Muscle layer of colon (tissue), 2 donors: ENCODE results near the gene PDGFB.
A peak's percentile ranks its signal among the peaks of the same experiment; 100 is the strongest.

Source experiments
- H3K27ac ChIP-seq: one replicate; pipeline ENCODE4 v1.7.0; 2013; ENCODE audit warnings: low read depth, mild to moderate bottlenecking, low read length, moderate library complexity
- H3K27me3 ChIP-seq, 2 donors: one replicate each; pipeline ENCODE4 v1.7.0; 2013; ENCODE audit warnings: low read length in 2 of 2, mild to moderate bottlenecking in 2 of 2; ENCODE audit not compliant: insufficient read depth in 2 of 2, control insufficient read depth in 1 of 2
- H3K36me3 ChIP-seq: one replicate; pipeline ENCODE4 v1.7.0; 2013; ENCODE audit warnings: mild to moderate bottlenecking, low read length; ENCODE audit not compliant: insufficient read depth
- H3K4me1 ChIP-seq: one replicate; pipeline ENCODE4 v1.7.0; 2013; ENCODE audit warnings: mild to moderate bottlenecking, low read length; ENCODE audit not compliant: insufficient read depth
- H3K4me3 ChIP-seq, 2 donors: one replicate each; pipeline ENCODE4 v1.7.0; 2013; ENCODE audit warnings: low read length in 2 of 2, low read depth in 1 of 2, mild to moderate bottlenecking in 1 of 2, moderate library complexity in 1 of 2
- H3K9ac ChIP-seq: one replicate; pipeline ENCODE4 v1.7.0; 2013; ENCODE audit warnings: low read length
- H3K9me3 ChIP-seq: one replicate; pipeline ENCODE4 v1.7.0; 2013; ENCODE audit warnings: mild to moderate bottlenecking, low read length
- donor health status: abdominal sarcoma.
- donor health status: Adenocarcinoma of cecum.

PDGFB gene

GRCh38 chr22:39251762-39252460, 7.1 kb upstream of the PDGFB start:
- no peak overlapping the region for H3K9ac ChIP-seq
- peaks cover 18% of the 10 kb centered on the region for H3K4me1 ChIP-seq
- H3K4me3 ChIP-seq = no peak overlapping the region
- peaks cover 0 to 23% of the 10 kb centered on the region in 2 donors for H3K27me3 ChIP-seq
- no peaks in the 10 kb centered on the region for H3K36me3 ChIP-seq
- H3K9me3 ChIP-seq = no peaks in the 10 kb centered on the region
- no peak overlapping the region for H3K27ac ChIP-seq

- H3K9me3 ChIP-seq = no peaks in the 10 kb centered on the region
- H3K36me3 ChIP-seq = no peaks in the 10 kb centered on the region
- no peak overlapping the region for H3K4me3 ChIP-seq
- no peak overlapping the region for H3K9ac ChIP-seq
- H3K4me1 ChIP-seq = peaks cover 18% of the 10 kb centered on the region
- H3K27ac ChIP-seq = no peak overlapping the region
- H3K27me3 ChIP-seq = peaks cover 1 to 33% of the 10 kb centered on the region in 2 donors
Measured at GRCh38 chr22:39250838-39251237, 6.1 kb upstream of the PDGFB start.

GRCh38 chr22:39250131-39250530, 5.3 kb upstream of the PDGFB start:
- Histone ChIP-seq H3K9ac (no peak overlapping the region), H3K27ac (no peak overlapping the region), H3K9me3 (no peaks in the 10 kb centered on the region), H3K36me3 (no peaks in the 10 kb centered on the region), H3K4me1 (peaks cover 16% of the 10 kb centered on the region), H3K4me3 (no peak overlapping the region), H3K27me3 (peaks cover 8 to 37% of the 10 kb centered on the region in 2 donors)

GRCh38 chr22:39249086-39249704, 4.4 kb upstream of the PDGFB start:
- no peak overlapping the region for H3K9ac ChIP-seq
- peaks cover 10 to 44% of the 10 kb centered on the region in 2 donors for H3K27me3 ChIP-seq
- no peak overlapping the region for H3K4me3 ChIP-seq
- peaks cover 10% of the 10 kb centered on the region for H3K4me1 ChIP-seq
- no peaks in the 10 kb centered on the region for H3K36me3 ChIP-seq
- H3K9me3 ChIP-seq = no peaks in the 10 kb centered on the region
- no peak overlapping the region for H3K27ac ChIP-seq

- no peak overlapping the region for H3K4me3 ChIP-seq
- no peak overlapping the region for H3K9ac ChIP-seq
- H3K4me1 ChIP-seq = peaks cover 8% of the 10 kb centered on the region
- no peaks in the 10 kb centered on the region for H3K36me3 ChIP-seq
- peaks cover 14 to 52% of the 10 kb centered on the region in 2 donors for H3K27me3 ChIP-seq
- H3K9me3 ChIP-seq = no peaks in the 10 kb centered on the region
- H3K27ac ChIP-seq = no peak overlapping the region
Measured at GRCh38 chr22:39248254-39248653, 3.5 kb upstream of the PDGFB start.

- H3K9me3 ChIP-seq = no peaks in the 10 kb centered on the region
- H3K27ac ChIP-seq = no peak overlapping the region
- H3K9ac ChIP-seq = no peak overlapping the region
- H3K27me3 ChIP-seq = peaks cover 16 to 58% of the 10 kb centered on the region in 2 donors
- no peak overlapping the region for H3K4me3 ChIP-seq
- H3K4me1 ChIP-seq = peaks cover 10% of the 10 kb centered on the region
- H3K36me3 ChIP-seq = no peaks in the 10 kb centered on the region
Measured at GRCh38 chr22:39247361-39247760, 2.6 kb upstream of the PDGFB start.

GRCh38 chr22:39246690-39247332, 2.0 kb upstream of the PDGFB start:
- H3K27me3 ChIP-seq = peaks cover 16 to 53% of the 10 kb centered on the region in 2 donors
- peaks cover 11% of the 10 kb centered on the region for H3K4me1 ChIP-seq
- no peaks in the 10 kb centered on the region for H3K9me3 ChIP-seq
- H3K4me3 ChIP-seq = no peak overlapping the region
- no peak overlapping the region for H3K9ac ChIP-seq
- H3K27ac ChIP-seq = no peak overlapping the region
- no peaks in the 10 kb centered on the region for H3K36me3 ChIP-seq

- no peak overlapping the region for H3K4me3 ChIP-seq
- no peaks in the 10 kb centered on the region for H3K36me3 ChIP-seq
- H3K27ac ChIP-seq = no peak overlapping the region
- no peak overlapping the region for H3K9ac ChIP-seq
- no peaks in the 10 kb centered on the region for H3K9me3 ChIP-seq
- peaks cover 16 to 53% of the 10 kb centered on the region in 2 donors for H3K27me3 ChIP-seq
- H3K4me1 ChIP-seq = peaks cover 17% of the 10 kb centered on the region
Measured at GRCh38 chr22:39246217-39246616, 1.4 kb upstream of the PDGFB start.

- H3K27ac ChIP-seq = no peak overlapping the region
- peaks cover 16 to 53% of the 10 kb centered on the region in 2 donors for H3K27me3 ChIP-seq
- H3K9me3 ChIP-seq = no peaks in the 10 kb centered on the region
- H3K9ac ChIP-seq = no peak overlapping the region
- no peaks in the 10 kb centered on the region for H3K36me3 ChIP-seq
- no peak overlapping the region for H3K4me3 ChIP-seq
- H3K4me1 ChIP-seq = peaks cover 23% of the 10 kb centered on the region
Measured at GRCh38 chr22:39245130-39246039, 603 bp upstream of the PDGFB start.

GRCh38 chr22:39244136-39244495, 666 bp downstream of the PDGFB start:
- peaks cover 16 to 53% of the 10 kb centered on the region in 2 donors for H3K27me3 ChIP-seq
- H3K36me3 ChIP-seq = no peaks in the 10 kb centered on the region
- H3K4me1 ChIP-seq = peaks cover 32% of the 10 kb centered on the region
- no peak overlapping the region for H3K27ac ChIP-seq
- H3K9me3 ChIP-seq = no peaks in the 10 kb centered on the region
- H3K4me3 ChIP-seq = peak overlapping the region in 1 of 2 donors; percentile 35
- no peak overlapping the region for H3K9ac ChIP-seq
